ENCODE data around the gene CEP70.
A peak's percentile ranks its signal among the peaks of the same experiment; 100 is the strongest.

CEP70 gene

DNA sequence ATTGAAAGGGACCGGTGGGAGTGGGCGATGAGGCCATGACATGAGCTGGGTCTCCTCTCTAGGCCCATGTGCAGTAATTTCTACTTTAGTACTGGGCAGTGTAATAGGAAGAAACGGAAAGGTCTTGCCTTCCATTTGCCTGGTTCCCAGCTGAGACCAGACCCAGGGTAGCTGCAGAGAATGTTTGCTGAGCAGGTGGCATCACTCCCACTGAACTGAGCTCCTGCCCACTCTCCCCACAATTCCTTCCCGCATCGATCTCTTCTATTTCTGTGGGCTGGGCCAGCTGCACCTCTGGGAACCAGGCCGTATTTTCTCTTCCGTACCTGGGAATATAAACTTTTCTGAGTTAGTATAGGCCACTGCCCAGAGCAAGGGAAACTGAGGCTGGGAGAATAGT, 143.9 kb downstream of the CEP70 start:
- TF ChIP-seq, protein P1, sequence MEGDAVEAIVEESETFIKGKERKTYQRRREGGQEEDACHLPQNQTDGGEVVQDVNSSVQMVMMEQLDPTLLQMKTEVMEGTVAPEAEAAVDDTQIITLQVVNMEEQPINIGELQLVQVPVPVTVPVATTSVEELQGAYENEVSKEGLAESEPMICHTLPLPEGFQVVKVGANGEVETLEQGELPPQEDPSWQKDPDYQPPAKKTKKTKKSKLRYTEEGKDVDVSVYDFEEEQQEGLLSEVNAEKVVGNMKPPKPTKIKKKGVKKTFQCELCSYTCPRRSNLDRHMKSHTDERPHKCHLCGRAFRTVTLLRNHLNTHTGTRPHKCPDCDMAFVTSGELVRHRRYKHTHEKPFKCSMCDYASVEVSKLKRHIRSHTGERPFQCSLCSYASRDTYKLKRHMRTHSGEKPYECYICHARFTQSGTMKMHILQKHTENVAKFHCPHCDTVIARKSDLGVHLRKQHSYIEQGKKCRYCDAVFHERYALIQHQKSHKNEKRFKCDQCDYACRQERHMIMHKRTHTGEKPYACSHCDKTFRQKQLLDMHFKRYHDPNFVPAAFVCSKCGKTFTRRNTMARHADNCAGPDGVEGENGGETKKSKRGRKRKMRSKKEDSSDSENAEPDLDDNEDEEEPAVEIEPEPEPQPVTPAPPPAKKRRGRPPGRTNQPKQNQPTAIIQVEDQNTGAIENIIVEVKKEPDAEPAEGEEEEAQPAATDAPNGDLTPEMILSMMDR (IDR thresholded peaks at IDR 0.05), result no peak
- DNase-seq (ENCODE audit: low spot score), result peak; percentile 31
- Histone ChIP-seq H3K4me3 (no peak overlapping the region), H3K27ac (no peak overlapping the region)

DNA sequence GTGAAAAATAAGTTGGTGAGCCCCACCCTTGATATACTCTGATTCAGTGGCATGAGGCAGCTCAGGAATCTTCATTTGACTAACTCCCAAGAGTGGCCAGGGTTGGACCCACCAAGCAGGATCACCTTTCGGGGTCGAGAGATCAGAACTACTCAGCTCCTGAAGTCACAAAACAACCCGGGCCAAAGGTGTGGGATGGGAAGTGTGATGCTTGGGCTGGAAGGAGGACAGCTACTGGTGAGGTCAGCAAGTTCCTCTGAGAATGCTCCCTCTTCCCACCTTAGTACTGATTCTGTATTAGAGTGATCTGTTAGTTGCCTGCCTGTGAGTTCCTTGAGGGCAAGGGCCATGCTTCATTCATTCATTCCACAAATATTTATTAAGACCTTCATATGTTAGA, 144.6 kb downstream of the CEP70 start:
- TF ChIP-seq, protein P1 (IDR thresholded peaks at IDR 0.05), result no peak
- DNase-seq (ENCODE audit: low spot score), result no peak
- Histone ChIP-seq H3K27ac (no peak overlapping the region), H3K4me3 (no peak overlapping the region)

DNA sequence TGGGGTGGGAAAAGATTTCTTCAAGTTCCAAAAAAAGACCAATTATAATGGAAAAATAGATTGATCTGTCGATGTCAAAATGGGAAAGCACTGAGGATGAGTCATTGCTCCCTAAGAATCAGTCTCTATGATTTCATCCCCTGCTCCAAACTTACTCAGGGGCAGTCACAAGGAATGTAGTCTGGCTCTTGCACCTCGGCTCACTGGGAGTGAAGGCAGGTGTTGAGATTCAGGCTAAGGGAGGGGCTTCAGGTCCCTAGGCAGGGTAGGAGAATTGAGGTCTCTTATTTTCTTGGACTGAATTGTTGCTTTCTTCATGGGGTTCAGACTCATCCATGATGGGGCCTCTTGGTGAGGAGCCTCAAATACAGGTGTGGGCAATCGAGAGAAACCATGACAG, 145.4 kb downstream of the CEP70 start:
- Histone ChIP-seq H3K27ac (no peak overlapping the region), H3K4me3 (no peak overlapping the region)
- DNase-seq (ENCODE audit: low spot score), result no peak
- TF ChIP-seq, protein P1 (IDR thresholded peaks at IDR 0.05), result no peak

DNA sequence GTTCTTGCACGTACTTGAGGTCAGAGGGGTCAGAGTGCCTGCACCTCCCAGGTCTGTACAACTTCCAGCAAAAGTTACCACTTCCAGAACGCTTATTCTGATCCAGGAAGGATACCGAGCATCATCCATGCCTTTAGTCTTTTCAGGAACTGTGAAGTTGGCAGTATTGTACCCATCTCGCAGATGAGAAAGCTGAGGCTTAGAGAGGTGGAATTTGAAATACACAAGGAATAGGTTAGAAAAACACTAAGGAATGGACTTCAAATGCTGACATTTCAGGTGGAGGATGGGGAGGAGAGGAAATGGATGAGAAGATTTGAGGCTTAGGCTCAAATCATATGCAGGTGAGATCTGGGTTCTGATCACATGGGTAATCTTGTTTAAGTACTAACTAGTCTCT, 148.4 kb downstream of the CEP70 start:
- no peak for DNase-seq (ENCODE audit: low spot score)
- H3K4me3 ChIP-seq, result no peak overlapping the region
- TF ChIP-seq, protein P1 (IDR thresholded peaks at IDR 0.05), result no peak
- H3K27ac ChIP-seq, result no peak overlapping the region

DNA sequence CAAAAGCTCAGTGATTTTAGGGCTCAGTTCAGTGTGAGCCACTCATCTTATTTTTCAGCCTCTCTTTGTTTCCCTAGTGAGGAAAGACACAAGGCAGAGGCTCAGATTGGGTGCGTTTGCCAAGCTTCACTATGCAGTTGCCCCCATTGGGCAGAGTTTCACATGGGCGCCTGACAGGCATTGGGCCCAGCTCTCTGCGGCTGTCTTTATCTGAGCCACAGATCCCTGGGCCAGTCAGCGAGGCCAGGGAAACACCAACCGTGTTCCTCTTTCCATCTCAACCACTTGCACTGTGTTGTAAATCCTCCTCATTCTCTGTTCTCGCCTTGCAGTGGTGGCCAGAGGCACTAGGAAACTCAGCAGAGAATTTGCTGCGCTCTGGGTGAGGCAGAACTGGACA, 148.8 kb downstream of the CEP70 start:
- DNase-seq (ENCODE audit: low spot score), result no peak
- TF ChIP-seq, protein P1 (IDR thresholded peaks at IDR 0.05), result no peak
- no peak overlapping the region for H3K27ac ChIP-seq
- no peak overlapping the region for H3K4me3 ChIP-seq
